Keratinocyte (primary cell): Measurements from ENCODE around the gene PCNX4. TPM values are rescaled to one million over a fixed set of nuclear protein-coding genes. Genes with fewer than 3 reads are reported as not detected.

ENCODE experiments used
- DNase-seq: peaks from one replicate; pipeline ENCODE4 v3.0.0-alpha.2; 2011; ENCODE audit warnings: low read depth, missing footprints, low spot score
- FAIRE-seq: peaks from 2 replicates; lab custom pipeline; 2011; peaks lifted over from hg19 to GRCh38; lab: Jason Lieb, UNC
- H2AFZ ChIP-seq: 2 replicates; pipeline ENCODE4 v1.6.0; 2012; ENCODE audit warnings: low read length, control low read depth, inconsistent platforms; ENCODE audit not compliant: control insufficient read depth
- H3K27ac ChIP-seq: 2 replicates; pipeline ENCODE4 v1.5.1; 2011; ENCODE audit warnings: low read length; ENCODE audit not compliant: control insufficient read depth, insufficient read depth
- H3K27me3 ChIP-seq: 3 replicates; pipeline ENCODE4 v1.6.0; 2011; ENCODE audit warnings: low read length; ENCODE audit not compliant: control insufficient read depth, insufficient read depth; ENCODE audit errors: extremely low read depth
- H3K36me3 ChIP-seq, 2 experiments: 2 replicates in 1 of 2; 3 replicates in 1 of 2; pipeline ENCODE4 v1.5.1; 2011; ENCODE audit warnings: low read length in 2 of 2, mild to moderate bottlenecking in 1 of 2; ENCODE audit not compliant: control insufficient read depth in 2 of 2, insufficient read depth in 2 of 2; ENCODE audit errors: extremely low read depth in 1 of 2
- H3K4me1 ChIP-seq: 3 replicates; pipeline ENCODE4 v1.5.1; 2011; ENCODE audit warnings: low read length; ENCODE audit not compliant: control insufficient read depth, insufficient read depth; ENCODE audit errors: extremely low read depth
- H3K4me2 ChIP-seq: 3 replicates; pipeline ENCODE4 v1.6.0; 2011; ENCODE audit warnings: low read depth, low read length; ENCODE audit not compliant: control insufficient read depth, insufficient read depth; ENCODE audit errors: extremely low read depth
- H3K4me3 ChIP-seq, 3 experiments: fragments of 200-600 bp in 1 of 3; sonication (generic) in 1 of 3; 2 replicates in 2 of 3; 3 replicates in 1 of 3; pipeline ENCODE4 v1.5.1; 2011 to 2016; ENCODE audit warnings: low read length in 3 of 3, mild to moderate bottlenecking in 3 of 3, control low read depth in 2 of 3, inconsistent platforms in 1 of 3, low read depth in 1 of 3, mixed read lengths in 1 of 3, mixed run types in 1 of 3, moderate library complexity in 1 of 3; ENCODE audit not compliant: control insufficient read depth in 2 of 3, insufficient read depth in 2 of 3; ENCODE audit errors: extremely low read depth in 1 of 3
- H3K79me2 ChIP-seq: 2 replicates; pipeline ENCODE4 v1.6.0; 2012; ENCODE audit warnings: low read length; ENCODE audit not compliant: control insufficient read depth, insufficient read depth
- H3K9ac ChIP-seq: 3 replicates; pipeline ENCODE4 v1.6.0; 2011; ENCODE audit warnings: low read length; ENCODE audit not compliant: control insufficient read depth, insufficient read depth; ENCODE audit errors: extremely low read depth
- H3K9me1 ChIP-seq: 3 replicates; pipeline ENCODE4 v1.6.0; 2011; ENCODE audit warnings: low read length; ENCODE audit not compliant: control insufficient read depth, insufficient read depth; ENCODE audit errors: extremely low read depth
- H3K9me3 ChIP-seq: 2 replicates; pipeline ENCODE4 v1.5.1; 2012; ENCODE audit warnings: low read depth, low read length; ENCODE audit not compliant: control insufficient read depth
- H4K20me1 ChIP-seq: 3 replicates; pipeline ENCODE4 v1.6.0; 2011; ENCODE audit warnings: low read length; ENCODE audit not compliant: control insufficient read depth, insufficient read depth; ENCODE audit errors: extremely low read depth
- CTCF ChIP-seq, 3 experiments: IDR thresholded peaks in 1 of 3; conservative IDR thresholded peaks in 1 of 3; optimal IDR thresholded peaks in 1 of 3; 2 replicates in 2 of 3; 3 replicates in 1 of 3; pipeline versions ENCODE3 to v1.5.1; 2011; ENCODE audit warnings: low read length in 3 of 3, mild to moderate bottlenecking in 3 of 3, moderate library complexity in 2 of 3, control low read depth in 1 of 3, inconsistent platforms in 1 of 3; ENCODE audit not compliant: insufficient read depth in 2 of 3; ENCODE audit errors: extremely low read depth in 1 of 3
- EZH2 ChIP-seq: IDR thresholded peaks from one replicate; pipeline ENCODE4 v1.6.1; 2012; ENCODE audit warnings: inconsistent platforms, mild to moderate bottlenecking, low read length, moderate library complexity
- dilution Hi-C: fragments of 300-500 bp; cut with MboI; formaldehyde crosslinking; loops from one replicate; pipeline ENCODE4 v1.7.0; 2020; ENCODE audit warnings: low sequenced_read_pairs; ENCODE audit not compliant: extremely low pct_ligation_motif_present
- polyA plus RNA-seq, 5 experiments: library from polyadenylated mRNA; depleted of rRNA in 3 of 5; stranded (reverse) in 3 of 5; stranded (forward) in 1 of 5; unstranded in 1 of 5; fragments of >200 nt; gene quantifications; 1 replicate in 1 of 5; 2 replicates in 3 of 5; 3 replicates in 1 of 5; pipeline versions ENCODE4 v1.2.1 to v1.2.3, GENCODE V29; 2011 to 2012; ENCODE audit warnings: missing spikeins in 2 of 5, low read depth in 1 of 5, low replicate concordance in 1 of 5

PCNX4 gene
- polyA plus RNA-seq, 1 donor (not counting 4 experiments of a cell fraction or from before 2014, with no cell fraction given) = 49.8 TPM

- H3K4me2 ChIP-seq = no peak overlapping the region
- H3K27me3 ChIP-seq = peaks cover 9% of the 10 kb centered on the region
- TF ChIP-seq CTCF (optimal IDR thresholded peaks at IDR 0.05 in 1 of 3, IDR thresholded peaks at IDR 0.05 in 1 of 3, conservative IDR thresholded peaks at IDR 0.05 in 1 of 3; ENCODE audit: extremely low read depth in 1 of 3, insufficient read depth in 2 of 3, low read length in 3 of 3) = no peak
- TF ChIP-seq EZH2 = no peak
- no peaks in the 10 kb centered on the region for H3K9me3 ChIP-seq
- H3K36me3 ChIP-seq = no peaks in the 10 kb centered on the region
- H3K27ac ChIP-seq = no peak overlapping the region
- no peak overlapping the region for H3K4me3 ChIP-seq
- no peak overlapping the region for H2AFZ ChIP-seq
- H3K4me1 ChIP-seq = no peaks in the 10 kb centered on the region
- dilution Hi-C loops = no loop called here
- no peak overlapping the region for H3K9ac ChIP-seq
- DNase-seq = no peak
- H3K9me1 ChIP-seq = no peaks in the 10 kb centered on the region
- H4K20me1 ChIP-seq = no peaks in the 10 kb centered on the region
- H3K79me2 ChIP-seq = no peaks in the 10 kb centered on the region
- FAIRE-seq = no peak
Measured at GRCh38 chr14:60204843-60205774, 113.4 kb downstream of the PCNX4 start.

GRCh38 chr14:60206249-60206670 is 114.5 kb downstream of the PCNX4 start:
- peaks cover 9% of the 10 kb centered on the region for H3K27me3 ChIP-seq
- no peaks in the 10 kb centered on the region for H3K9me3 ChIP-seq
- H3K27ac ChIP-seq = no peak overlapping the region
- dilution Hi-C loops = no loop called here
- no peaks in the 10 kb centered on the region for H3K36me3 ChIP-seq
- no peaks in the 10 kb centered on the region for H4K20me1 ChIP-seq
- H3K9me1 ChIP-seq = no peaks in the 10 kb centered on the region
- TF ChIP-seq EZH2 = no peak
- no peak for TF ChIP-seq CTCF (optimal IDR thresholded peaks at IDR 0.05 in 1 of 3, IDR thresholded peaks at IDR 0.05 in 1 of 3, conservative IDR thresholded peaks at IDR 0.05 in 1 of 3; ENCODE audit: extremely low read depth in 1 of 3, insufficient read depth in 2 of 3, low read length in 3 of 3)
- H3K4me1 ChIP-seq = no peaks in the 10 kb centered on the region
- H3K9ac ChIP-seq = no peak overlapping the region
- H3K79me2 ChIP-seq = no peaks in the 10 kb centered on the region
- H3K4me3 ChIP-seq = no peak overlapping the region
- no peak overlapping the region for H3K4me2 ChIP-seq
- H2AFZ ChIP-seq = no peak overlapping the region
- FAIRE-seq = no peak
- no peak for DNase-seq
